H9 (cell line): ENCODE data around the gene PTH2R. TPM values are rescaled to one million over a fixed set of nuclear protein-coding genes. Genes with fewer than 3 reads are reported as not detected.

Source experiments
- DNase-seq: peaks from one replicate; pipeline ENCODE4 v3.0.0-alpha.2; 2017
- H2AFZ ChIP-seq: one replicate; pipeline ENCODE4 v1.6.1; 2013; ENCODE audit warnings: mild to moderate bottlenecking, low read length, control low read depth, moderate library complexity
- H2AK5ac ChIP-seq: 2 replicates; pipeline ENCODE4 v1.6.1; 2013; ENCODE audit warnings: low read length, control low read depth, mixed read lengths; ENCODE audit not compliant: insufficient read length
- H2BK120ac ChIP-seq: one replicate; pipeline ENCODE4 v1.6.1; 2013; ENCODE audit warnings: low read depth, mild to moderate bottlenecking, low read length, control low read depth, inconsistent platforms; ENCODE audit not compliant: poor library complexity, severe bottlenecking
- H2BK12ac ChIP-seq: 2 replicates; pipeline ENCODE4 v1.6.1; 2013; ENCODE audit warnings: low read length, control low read depth, mixed read lengths, low read depth; ENCODE audit not compliant: insufficient read length
- H2BK15ac ChIP-seq: 2 replicates; pipeline ENCODE4 v1.6.1; 2013; ENCODE audit warnings: low read depth, low read length, control low read depth
- H2BK20ac ChIP-seq: one replicate; pipeline ENCODE4 v1.6.1; 2013; ENCODE audit warnings: low read depth, mild to moderate bottlenecking, low read length, control low read depth, inconsistent platforms; ENCODE audit not compliant: poor library complexity, severe bottlenecking
- H2BK5ac ChIP-seq: 2 replicates; pipeline ENCODE4 v1.6.1; 2013; ENCODE audit warnings: low read length, control low read depth, mixed read lengths; ENCODE audit not compliant: insufficient read length
- H3K14ac ChIP-seq: 2 replicates; pipeline ENCODE4 v1.6.1; 2013; ENCODE audit warnings: low read length, control low read depth; ENCODE audit not compliant: insufficient read depth
- H3K18ac ChIP-seq: 2 replicates; pipeline ENCODE4 v1.6.1; 2013; ENCODE audit warnings: low read depth, mild to moderate bottlenecking, mixed read lengths, low read length, control low read depth; ENCODE audit not compliant: insufficient read length
- H3K23ac ChIP-seq: 2 replicates; pipeline ENCODE4 v1.6.1; 2013; ENCODE audit warnings: low read length, control low read depth, mixed read lengths, low read depth; ENCODE audit not compliant: insufficient read length
- H3K23me2 ChIP-seq: 2 replicates; pipeline ENCODE4 v1.6.1; 2013; ENCODE audit warnings: low read depth, mild to moderate bottlenecking, mixed read lengths, low read length, control low read depth; ENCODE audit not compliant: insufficient read length, poor library complexity, severe bottlenecking
- H3K27ac ChIP-seq: 2 replicates; pipeline ENCODE4 v1.5.1; 2013; ENCODE audit warnings: low read length, control low read depth, mixed read lengths, low read depth; ENCODE audit not compliant: insufficient read length
- H3K27me3 ChIP-seq: 2 replicates; pipeline ENCODE4 v1.6.1; 2013; ENCODE audit warnings: low read length, control low read depth, inconsistent platforms; ENCODE audit not compliant: insufficient read depth
- H3K4ac ChIP-seq: 2 replicates; pipeline ENCODE4 v1.6.1; 2013; ENCODE audit warnings: low read depth, mild to moderate bottlenecking, control low read depth, inconsistent platforms, low read length, moderate library complexity
- H3K4me1 ChIP-seq: 2 replicates; pipeline ENCODE4 v1.6.1; 2013; ENCODE audit warnings: low read length, control low read depth, inconsistent platforms; ENCODE audit not compliant: insufficient read depth
- H3K4me2 ChIP-seq: 2 replicates; pipeline ENCODE4 v1.6.1; 2013; ENCODE audit warnings: low read length, control low read depth, mixed read lengths; ENCODE audit not compliant: insufficient read length, insufficient read depth
- H3K56ac ChIP-seq: 2 replicates; pipeline ENCODE4 v1.6.1; 2013; ENCODE audit warnings: low read depth, mild to moderate bottlenecking, mixed read lengths, low read length, control low read depth; ENCODE audit not compliant: insufficient read length
- H3K79me1 ChIP-seq: 2 replicates; pipeline ENCODE4 v1.6.1; 2013; ENCODE audit warnings: low read depth, mild to moderate bottlenecking, moderate library complexity, low read length, control low read depth, inconsistent platforms; ENCODE audit not compliant: insufficient read depth, poor library complexity, severe bottlenecking
- H3K79me2 ChIP-seq: 2 replicates; pipeline ENCODE4 v1.6.1; 2013; ENCODE audit warnings: low read length, control low read depth, inconsistent platforms; ENCODE audit not compliant: insufficient read depth
- H3K9ac ChIP-seq: 2 replicates; pipeline ENCODE4 v1.6.1; 2013; ENCODE audit warnings: low read length, control low read depth, mixed read lengths; ENCODE audit not compliant: insufficient read length; ENCODE audit errors: extremely low read depth
- H3K9me3 ChIP-seq: one replicate; pipeline ENCODE4 v1.6.1; 2013; ENCODE audit warnings: low read depth, low read length, inconsistent platforms; ENCODE audit not compliant: control insufficient read depth
- H3T11ph ChIP-seq: one replicate; pipeline ENCODE4 v1.6.1; 2013; ENCODE audit warnings: mild to moderate bottlenecking, low read length, control low read depth, inconsistent platforms
- H4K20me1 ChIP-seq: one replicate; pipeline ENCODE4 v1.6.1; 2013; ENCODE audit not compliant: control insufficient read depth, insufficient read length, insufficient read depth
- H4K5ac ChIP-seq: 2 replicates; pipeline ENCODE4 v1.6.1; 2013; ENCODE audit warnings: low read depth, mild to moderate bottlenecking, mixed read lengths, low read length, control low read depth; ENCODE audit not compliant: insufficient read length
- H4K8ac ChIP-seq: replicated peaks from 2 replicates; pipeline ENCODE4 v1.6.1; 2013; ENCODE audit warnings: low read length, control low read depth, mixed read lengths, low read depth; ENCODE audit not compliant: insufficient read length
- H4K91ac ChIP-seq: 2 replicates; pipeline ENCODE4 v1.6.1; 2013; ENCODE audit warnings: low read depth, mild to moderate bottlenecking, moderate library complexity, mixed read lengths, low read length, control low read depth; ENCODE audit not compliant: insufficient read length
- H3K27ac Mint-ChIP-seq, 3 experiments: 2 replicates in 2 of 3; 3 replicates in 1 of 3; pipeline ENCODE4 v1.8.0; 2020 to 2021; ENCODE audit warnings: mixed read lengths in 3 of 3, mild to moderate bottlenecking in 1 of 3, moderate library complexity in 1 of 3
- H3K27me3 Mint-ChIP-seq: 2 replicates; pipeline ENCODE4 v1.8.0; 2021; ENCODE audit warnings: low read depth, mild to moderate bottlenecking, moderate library complexity, mixed read lengths
- H3K36me3 Mint-ChIP-seq, 3 experiments: 2 replicates in 2 of 3; 3 replicates in 1 of 3; pipeline ENCODE4 v1.8.0; 2020 to 2021; ENCODE audit warnings: low read depth in 3 of 3, mixed read lengths in 3 of 3; ENCODE audit not compliant: insufficient read depth in 1 of 3
- H3K4me1 Mint-ChIP-seq, 2 experiments: 2 replicates each; pipeline ENCODE4 v1.8.0; 2020; ENCODE audit warnings: mixed read lengths in 2 of 2
- H3K4me3 Mint-ChIP-seq, 2 experiments: 2 replicates in 1 of 2; 3 replicates in 1 of 2; pipeline ENCODE4 v1.8.0; 2020 to 2021; ENCODE audit warnings: mild to moderate bottlenecking in 2 of 2, mixed read lengths in 2 of 2, moderate library complexity in 1 of 2
- H3K9me3 Mint-ChIP-seq, 2 experiments: 2 replicates in 1 of 2; 3 replicates in 1 of 2; pipeline ENCODE4 v1.8.0; 2020; ENCODE audit warnings: mild to moderate bottlenecking in 2 of 2, mixed read lengths in 2 of 2, moderate library complexity in 1 of 2
- CTCF ChIP-seq: fragments of 200-600 bp; sonication (generic); conservative IDR thresholded peaks from 3 replicates; pipeline ENCODE4 v1.8.0; 2021; ENCODE audit warnings: antibody characterized with exemption, mild to moderate bottlenecking
- WGBS: extraction: QIAGEN DNeasy Blood & Tissue Kit; methylation state at CpG from one replicate; pipeline ENCODE4 v1.1.7; 2013; ENCODE audit warnings: missing lambda C conversion rate, low lambda C conversion rate, mixed read lengths; ENCODE audit not compliant: insufficient read length; ENCODE audit errors: extremely low coverage; 5-methylcytosine and 5-hydroxymethylcytosine counted together
- total RNA-seq: library from RNA; stranded (reverse); gene quantifications from 2 replicates; pipeline ENCODE4 v1.2.1, GENCODE V29; 2021

The PTH2R gene
- total RNA-seq, 1 experiment from 2014 or later, result 0.20 TPM

DNA sequence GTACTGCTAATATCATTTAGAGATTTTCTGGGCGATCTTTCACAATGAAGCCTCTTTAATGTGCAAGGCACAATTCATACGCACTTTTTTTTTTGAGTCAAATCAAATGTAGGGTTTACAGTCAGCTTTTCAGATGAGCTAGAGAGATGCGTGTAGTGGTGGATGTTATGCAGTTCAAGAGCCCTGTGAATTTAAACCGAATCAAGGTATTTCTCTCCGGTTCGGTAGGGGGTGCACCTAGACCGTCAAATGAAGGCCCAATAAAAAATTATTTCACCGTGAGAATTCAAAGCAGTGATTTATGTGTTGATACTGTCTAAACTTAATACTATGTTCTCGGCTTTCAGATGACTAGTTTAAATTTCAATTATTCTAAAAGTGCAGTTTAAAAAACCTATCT is 1.1 kb downstream of the PTH2R start:
- H3K14ac ChIP-seq, result no peak overlapping the region
- Mint-ChIP-seq H3K27ac (no peak overlapping the region), H3K4me1 (peaks cover 6% of the 10 kb centered on the region in 2 experiments; a peak in 3 of 4 replicates), H3K27me3 (peaks cover 43% of the 10 kb centered on the region), H3K4me3 (peak overlapping the region in 1 of 2 experiments; percentile 72; a peak in 2 of 5 replicates), H3K36me3 (no peaks in the 10 kb centered on the region), H3K9me3 (no peaks in the 10 kb centered on the region)
- H3K56ac ChIP-seq, result no peak overlapping the region
- H3K9me3 ChIP-seq, result no peaks in the 10 kb centered on the region
- H2BK120ac ChIP-seq, result no peak overlapping the region
- no peaks in the 10 kb centered on the region for H3K79me2 ChIP-seq
- H3K18ac ChIP-seq, result no peak overlapping the region
- no peak overlapping the region for H3T11ph ChIP-seq
- no peaks in the 10 kb centered on the region for H4K20me1 ChIP-seq
- no CpG with 5 or more reads among the region's 9 CpGs for WGBS
- H4K5ac ChIP-seq, result no peak overlapping the region
- no peak overlapping the region for H3K27ac ChIP-seq
- peaks cover 13% of the 10 kb centered on the region; the same call in 1 of the 2 replicates for H3K27me3 ChIP-seq
- H2BK5ac ChIP-seq, result no peak overlapping the region
- TF ChIP-seq CTCF, result peak; percentile 68
- no peaks in the 10 kb centered on the region for H3K4me1 ChIP-seq
- no peak overlapping the region for H4K8ac ChIP-seq
- peaks cover 5% of the 10 kb centered on the region for H3K23me2 ChIP-seq
- DNase-seq, result no peak
- H3K9ac ChIP-seq, result no peak overlapping the region
- no peak overlapping the region for H2BK15ac ChIP-seq
- no peak overlapping the region for H2BK12ac ChIP-seq
- H3K4me2 ChIP-seq, result peak overlapping the region; percentile 61
- H3K4ac ChIP-seq, result no peak overlapping the region
- no peak overlapping the region for H3K23ac ChIP-seq
- no peaks in the 10 kb centered on the region for H3K79me1 ChIP-seq
- no peak overlapping the region for H2AFZ ChIP-seq
- H2AK5ac ChIP-seq, result no peak overlapping the region
- H2BK20ac ChIP-seq, result no peak overlapping the region
- no peak overlapping the region for H4K91ac ChIP-seq
